HG03159 (cell line): Measurements from ENCODE around the gene TIMM13.

Source experiments
- ATAC-seq: cut with Tn5 transposase; IDR thresholded peaks from one replicate; pipeline ENCODE4 v1.9.1; 2021; ENCODE audit warnings: mild to moderate bottlenecking, moderate library complexity; ENCODE audit not compliant: unreplicated experiment

TIMM13 gene

DNA sequence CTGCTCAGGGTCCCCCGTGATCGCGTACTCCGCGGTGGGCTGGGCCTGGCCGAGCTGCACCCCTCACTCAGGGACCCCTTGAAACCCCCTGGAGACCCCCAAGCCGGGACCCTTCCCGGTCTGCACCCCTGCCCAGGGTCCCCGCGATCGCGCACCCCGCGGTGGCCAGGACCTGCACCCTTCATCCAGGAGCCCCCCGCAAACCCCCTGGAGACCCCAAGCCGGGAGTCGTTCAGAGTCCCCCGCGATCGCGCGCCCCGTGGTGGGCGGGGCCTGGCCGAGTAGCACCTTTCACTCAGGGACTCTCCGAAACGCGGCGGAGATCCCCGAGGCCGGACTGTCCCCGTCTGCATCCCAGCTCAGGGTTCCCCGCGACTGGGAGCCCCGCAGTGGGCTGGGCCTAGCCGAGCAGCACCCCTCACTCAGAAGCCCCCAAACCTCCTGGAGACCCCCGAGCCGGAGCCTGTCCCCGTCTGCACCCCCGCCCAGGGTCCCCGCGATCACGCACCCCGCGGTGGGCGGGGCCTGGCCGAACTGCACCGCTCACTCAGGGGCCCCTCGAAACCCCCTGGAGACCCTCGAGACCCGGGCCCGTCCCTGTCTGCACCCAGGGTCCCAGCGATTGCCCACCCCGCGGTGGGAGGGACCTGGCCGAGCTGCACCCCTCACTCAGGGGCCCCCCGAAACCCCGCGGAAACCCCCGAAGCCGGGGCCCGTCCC is 28.6 kb upstream of the TIMM13 start:
- peak; percentile 36 for ATAC-seq

GRCh38 chr19:2454962-2455850 is 27.8 kb upstream of the TIMM13 start:
- ATAC-seq = no peak

DNA sequence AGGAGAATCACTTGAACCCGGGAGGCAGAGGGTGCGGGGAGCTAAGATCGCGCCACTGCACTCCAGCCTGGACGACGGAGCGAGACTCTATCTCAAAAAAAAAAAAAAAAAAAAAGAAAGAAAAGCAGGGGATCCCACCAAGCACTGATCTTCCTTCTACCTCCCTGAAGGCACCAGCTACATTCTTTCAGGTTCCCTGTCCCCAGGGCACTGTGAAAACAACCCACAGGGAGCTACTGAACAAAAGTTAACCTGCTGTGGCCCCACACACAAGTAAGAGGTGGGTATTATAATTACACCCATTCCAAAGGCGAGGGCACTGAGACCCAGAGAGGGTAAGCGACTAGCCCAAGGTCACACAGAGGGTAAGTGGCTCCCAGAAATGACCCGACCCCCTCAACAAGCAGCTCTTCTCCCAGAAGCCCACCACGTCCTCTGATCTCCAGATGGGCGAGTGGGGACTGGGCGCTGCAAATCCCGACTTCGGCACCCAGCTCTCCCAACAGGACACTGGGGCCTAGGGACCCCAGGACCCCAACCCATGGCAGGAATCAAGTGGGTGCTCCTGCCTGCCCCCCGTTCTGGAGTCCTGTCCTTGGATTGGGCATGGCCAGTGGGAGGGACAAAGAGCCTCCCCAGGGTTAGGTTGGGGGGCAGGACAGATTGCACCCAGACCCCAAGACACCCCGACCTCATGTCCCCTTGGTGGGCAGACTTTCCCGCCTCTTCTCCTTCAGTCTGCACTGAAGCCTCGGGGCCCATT is 27.0 kb upstream of the TIMM13 start:
- ATAC-seq = no peak

DNA sequence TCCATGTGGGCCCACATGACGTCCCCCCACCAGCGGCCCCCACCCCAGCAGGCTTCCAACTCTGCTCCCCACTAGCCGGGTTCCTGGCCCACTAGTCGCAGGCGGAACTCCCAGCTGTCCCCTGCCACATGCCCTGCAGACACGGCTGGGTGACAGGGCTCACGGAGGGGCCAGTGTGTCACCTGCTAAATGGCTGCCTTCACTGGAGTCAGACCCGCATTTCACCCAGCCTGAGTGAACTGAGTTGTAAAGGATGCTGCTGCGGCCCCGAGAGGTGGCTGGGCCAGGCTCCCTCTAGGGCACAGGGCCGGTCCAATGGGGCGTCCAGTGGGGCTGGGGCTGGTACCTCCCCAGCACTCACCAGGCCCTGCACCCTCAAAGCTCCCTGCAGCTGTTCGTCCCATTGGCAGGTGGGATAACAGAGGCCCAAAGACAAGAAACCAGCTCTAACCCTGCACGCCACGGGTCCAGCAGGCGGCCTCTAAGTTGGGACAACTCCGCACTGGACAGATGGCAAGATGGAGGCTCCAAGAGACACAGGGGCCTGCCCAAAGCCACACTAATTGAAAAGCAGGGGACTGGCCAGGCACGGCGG is 26.1 kb upstream of the TIMM13 start:
- ATAC-seq = no peak

- ATAC-seq = no peak
Observed at GRCh38 chr19:2451741-2452140, 24.4 kb upstream of the TIMM13 start.

DNA sequence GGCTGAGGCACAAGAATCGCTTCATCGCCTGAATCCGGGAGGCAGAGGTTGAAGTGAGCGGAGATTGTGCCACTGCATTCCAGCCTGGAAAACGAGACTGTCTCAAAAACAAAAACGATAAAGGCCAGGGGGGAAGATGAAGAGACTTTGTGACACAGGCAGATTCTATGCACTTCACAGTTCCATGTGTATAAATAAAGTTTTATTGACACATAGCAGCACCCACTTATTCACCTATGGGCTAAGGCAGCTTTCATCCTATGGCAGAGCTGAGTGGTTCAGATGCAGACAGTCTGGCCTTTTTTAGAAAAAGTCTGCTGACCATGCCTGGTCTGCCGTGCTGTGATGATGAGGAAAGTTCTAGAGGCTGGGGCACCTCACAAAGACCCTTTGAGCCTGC is 23.8 kb upstream of the TIMM13 start:
- no peak for ATAC-seq

GRCh38 chr19:2449019-2449418 is 21.6 kb upstream of the TIMM13 start:
- no peak for ATAC-seq

DNA sequence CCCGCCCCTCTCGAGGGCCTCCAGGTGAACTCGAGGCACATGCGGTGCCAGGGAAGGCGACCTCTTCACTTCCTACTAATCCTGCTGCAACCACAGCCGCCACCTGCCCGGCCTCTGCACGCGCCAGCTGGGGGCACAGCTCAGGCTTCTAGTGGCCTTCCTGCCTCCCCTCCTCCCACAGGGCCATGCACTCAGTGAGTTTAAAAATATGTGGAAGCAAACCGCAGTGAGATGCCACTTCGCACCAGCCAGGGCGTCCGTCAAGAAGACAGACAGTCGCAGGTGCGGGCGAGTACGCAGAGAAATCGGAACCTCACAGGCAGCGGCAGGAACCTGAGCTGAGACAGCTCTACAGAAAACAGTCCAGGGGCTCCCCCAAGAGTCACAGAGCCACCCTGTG is 19.0 kb upstream of the TIMM13 start:
- ATAC-seq = no peak

- ATAC-seq = no peak
Observed at GRCh38 chr19:2444251-2445002, 17.0 kb upstream of the TIMM13 start.

GRCh38 chr19:2443785-2444182 is 16.4 kb upstream of the TIMM13 start:
- ATAC-seq = no peak

DNA sequence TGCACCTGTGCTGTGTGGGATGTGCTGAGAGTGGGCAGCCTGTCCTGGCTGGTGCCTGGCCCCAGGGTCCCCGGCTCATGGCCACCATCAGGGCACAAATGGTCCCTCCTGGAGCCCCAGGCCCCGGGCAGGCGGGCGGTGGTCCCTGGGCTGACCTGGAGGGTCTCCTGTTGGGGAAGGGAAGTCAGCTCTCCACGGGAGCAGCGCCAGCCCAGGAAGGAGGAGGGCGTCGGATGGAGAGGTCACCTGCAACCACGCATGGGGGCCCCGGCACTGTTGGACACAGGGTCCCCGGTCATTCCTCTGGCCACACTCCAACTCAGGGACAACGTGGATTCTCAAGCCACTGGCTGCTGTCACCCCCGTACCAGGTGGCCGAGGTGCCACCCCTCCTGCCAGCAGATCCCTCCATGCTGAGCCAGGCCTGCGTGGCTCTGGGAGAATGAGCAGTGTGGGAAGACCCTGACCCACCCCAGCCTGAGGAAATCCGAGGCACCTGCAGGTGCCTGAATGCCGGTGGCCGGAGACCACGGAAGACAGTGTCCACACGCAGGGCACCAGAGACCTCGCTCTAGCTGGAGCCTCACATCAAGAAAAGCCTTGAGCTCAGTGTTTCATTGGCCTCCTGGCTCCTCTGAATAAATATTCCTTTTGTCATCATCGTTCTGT is 15.9 kb upstream of the TIMM13 start:
- ATAC-seq = no peak

DNA sequence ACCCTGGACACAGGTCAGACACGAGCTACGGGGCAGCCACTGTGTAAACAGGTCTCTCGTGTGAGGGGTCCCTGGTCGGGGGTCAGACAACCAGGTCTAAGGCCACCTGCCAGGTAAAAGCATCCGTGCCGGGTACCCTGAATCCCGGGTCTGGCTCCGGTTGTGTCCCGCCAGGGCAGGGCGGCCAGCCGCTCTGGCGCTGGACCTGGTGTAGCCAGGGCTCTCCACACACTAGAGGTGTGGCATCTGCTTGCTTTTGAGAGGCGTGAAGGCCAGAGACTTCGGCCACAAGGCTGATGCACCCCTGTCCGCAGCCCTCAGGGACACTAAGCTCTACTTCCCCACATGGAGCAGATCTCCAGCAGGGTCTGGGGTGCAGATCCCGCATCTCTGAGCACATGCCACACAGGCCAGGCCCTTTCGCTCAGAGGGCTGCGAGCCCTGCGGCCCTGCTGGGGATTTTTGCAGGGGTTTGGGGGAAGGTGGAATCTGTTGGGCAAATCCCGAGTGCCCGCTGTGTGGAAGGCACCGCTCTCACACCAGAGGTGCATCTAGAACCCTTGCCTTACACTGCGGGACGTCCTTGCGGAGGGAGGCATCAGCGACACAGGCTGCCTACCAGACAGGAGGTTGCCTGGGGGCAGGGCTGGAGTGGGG is 13.8 kb upstream of the TIMM13 start:
- no peak for ATAC-seq

DNA sequence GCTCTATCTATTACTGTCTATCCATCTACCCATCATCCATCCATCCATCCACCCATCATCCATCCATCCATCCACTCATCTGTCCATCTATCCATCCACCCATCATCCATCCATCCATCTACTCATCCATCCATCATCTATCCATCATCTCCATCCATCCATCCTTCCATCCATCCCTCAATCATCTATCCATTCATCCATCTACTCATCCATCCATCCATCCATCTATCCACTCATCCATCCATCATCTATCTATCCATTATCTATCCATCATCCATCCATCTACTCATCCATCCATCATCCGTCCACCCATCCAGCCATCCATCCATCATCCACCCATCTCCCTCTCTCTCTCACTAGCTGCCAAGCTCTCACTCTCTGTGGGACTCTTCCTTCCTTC is 13.1 kb upstream of the TIMM13 start:
- ATAC-seq = no peak

DNA sequence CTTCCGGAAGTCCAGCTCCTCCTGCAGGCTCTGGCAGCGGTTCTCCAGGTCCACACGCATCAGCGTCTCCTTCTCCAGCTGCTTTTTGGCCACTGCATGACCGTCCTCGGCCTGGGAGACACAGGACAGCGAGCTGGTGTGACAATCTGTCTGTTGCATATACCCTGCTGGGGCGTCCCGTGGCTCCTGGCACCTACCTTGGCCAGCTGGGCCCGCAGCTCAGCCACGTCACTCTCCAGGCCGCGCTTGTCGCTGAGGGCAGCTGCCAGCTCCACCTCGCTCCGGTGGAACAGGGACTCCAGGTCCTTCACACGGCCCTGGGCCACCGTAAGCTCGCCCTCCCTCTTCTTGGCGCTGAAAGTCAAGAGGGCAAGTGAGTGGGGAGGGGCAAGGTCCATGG is 10.8 kb upstream of the TIMM13 start:
- ATAC-seq = no peak

DNA sequence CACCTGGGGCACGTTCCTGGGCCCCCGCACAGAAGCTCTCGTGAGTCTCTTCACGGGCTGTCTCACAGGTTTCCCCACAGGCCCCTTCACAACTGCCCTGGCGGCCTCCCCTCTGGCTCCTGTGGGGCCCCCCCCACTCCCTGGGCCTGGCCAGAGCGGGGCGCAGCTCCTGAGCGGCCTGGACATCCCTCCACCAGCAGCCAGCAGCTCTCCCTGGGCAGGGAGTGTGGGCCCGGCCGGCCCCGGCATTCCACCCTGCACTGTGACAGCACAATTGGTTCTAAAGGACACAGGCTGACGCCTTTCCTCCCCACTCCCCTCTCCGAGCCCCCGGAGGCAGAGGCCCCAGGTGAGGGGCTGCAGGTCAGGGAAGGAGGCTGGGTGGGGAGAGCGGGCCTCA is 9.5 kb upstream of the TIMM13 start:
- no peak for ATAC-seq

GRCh38 chr19:2436384-2436783 is 9.0 kb upstream of the TIMM13 start:
- ATAC-seq = no peak

DNA sequence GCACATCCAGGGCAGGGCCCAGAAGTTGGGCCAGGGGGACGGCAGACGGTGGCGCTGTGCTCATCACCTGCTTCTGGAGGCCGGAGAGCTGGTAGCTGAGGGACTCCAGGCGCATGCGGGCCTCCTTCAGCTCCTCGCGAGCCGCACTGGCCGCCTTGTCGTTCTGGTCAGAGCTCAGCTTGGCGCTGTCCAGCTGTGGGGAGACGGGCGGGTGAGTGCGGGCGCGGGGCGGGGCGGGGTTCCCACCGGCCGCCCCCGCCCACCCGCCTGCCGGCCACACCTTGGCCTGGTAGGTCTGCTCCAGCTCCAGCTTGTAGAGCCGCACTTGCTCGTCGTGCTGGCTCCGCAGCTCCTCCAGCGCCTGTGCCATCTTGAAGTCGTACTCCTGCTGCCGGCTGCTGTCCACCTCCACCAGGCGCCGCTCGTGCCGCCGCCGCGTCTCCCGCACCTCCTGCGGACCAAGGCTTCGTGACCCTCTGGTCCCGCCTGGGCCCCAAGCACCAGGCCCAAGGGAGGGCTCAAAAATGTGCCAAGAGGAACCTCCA is 7.4 kb upstream of the TIMM13 start:
- no peak for ATAC-seq

DNA sequence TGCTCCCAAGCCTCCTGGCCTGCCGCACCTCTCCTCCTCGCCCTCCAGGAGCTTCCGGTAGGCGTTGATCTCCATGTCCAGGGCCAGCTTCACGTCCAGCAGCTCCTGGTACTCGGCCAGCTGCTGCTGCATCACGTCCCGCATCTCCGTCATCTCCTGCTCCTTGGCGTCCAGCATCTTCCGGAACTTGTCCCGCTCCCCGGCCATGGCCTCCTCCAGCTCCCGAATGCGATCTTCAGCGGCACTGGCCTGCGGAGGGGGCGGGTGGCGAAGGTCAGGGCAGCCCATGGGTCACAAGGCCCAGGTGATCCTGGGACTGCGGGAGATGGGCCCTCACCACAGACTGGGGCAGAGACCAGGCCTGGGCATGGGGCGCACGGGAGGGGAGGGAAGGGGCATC is 6.9 kb upstream of the TIMM13 start:
- ATAC-seq = no peak

GRCh38 chr19:2433854-2434253 is 6.5 kb upstream of the TIMM13 start:
- ATAC-seq = no peak
